Measurements from ENCODE around the gene ZNF747.

DNA sequence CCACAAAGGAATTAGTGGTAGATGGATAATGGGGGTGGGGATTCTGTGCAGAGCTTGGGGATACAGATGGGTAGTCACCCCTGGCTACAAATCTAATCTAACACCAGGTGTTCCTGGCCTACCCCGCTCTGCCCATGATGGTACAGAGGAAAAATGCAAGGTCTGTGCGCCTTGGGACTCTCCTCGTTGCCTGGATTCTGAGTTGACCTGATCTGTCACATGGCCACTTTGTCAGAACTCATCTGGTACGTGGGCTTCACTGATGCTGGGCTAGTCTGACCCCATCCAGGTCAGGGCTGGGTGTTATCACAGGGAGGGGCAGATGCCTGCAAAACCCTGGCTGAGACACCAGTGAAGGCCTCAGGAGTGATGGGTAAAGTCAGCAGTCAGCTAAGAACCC lies 18.3 kb upstream of the ZNF747 start:
- TF ChIP-seq ARNTL (CRISPR knock-in tag; IDR thresholded peaks at IDR 0.05; ENCODE audit: borderline replicate concordance, low read depth) (no peak), ZNF8 (CRISPR knock-in tag; IDR thresholded peaks at IDR 0.05) (no peak)
- TF ChIP-seq, protein P1, sequence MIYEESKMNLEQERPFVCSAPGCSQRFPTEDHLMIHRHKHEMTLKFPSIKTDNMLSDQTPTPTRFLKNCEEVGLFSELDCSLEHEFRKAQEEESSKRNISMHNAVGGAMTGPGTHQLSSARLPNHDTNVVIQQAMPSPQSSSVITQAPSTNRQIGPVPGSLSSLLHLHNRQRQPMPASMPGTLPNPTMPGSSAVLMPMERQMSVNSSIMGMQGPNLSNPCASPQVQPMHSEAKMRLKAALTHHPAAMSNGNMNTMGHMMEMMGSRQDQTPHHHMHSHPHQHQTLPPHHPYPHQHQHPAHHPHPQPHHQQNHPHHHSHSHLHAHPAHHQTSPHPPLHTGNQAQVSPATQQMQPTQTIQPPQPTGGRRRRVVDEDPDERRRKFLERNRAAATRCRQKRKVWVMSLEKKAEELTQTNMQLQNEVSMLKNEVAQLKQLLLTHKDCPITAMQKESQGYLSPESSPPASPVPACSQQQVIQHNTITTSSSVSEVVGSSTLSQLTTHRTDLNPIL (CRISPR knock-in tag; IDR thresholded peaks at IDR 0.05; ENCODE audit: low read depth) = no peak

Data from SK-N-SH treated with all-trans-retinoic acid at 6 μM for 48 hours (cell line).